IPS-20b (cell line): ENCODE data around the gene TULP1.

ENCODE experiments used
- H3K27ac ChIP-seq: one replicate; pipeline ENCODE4 v1.5.1; 2013; ENCODE audit warnings: low read length
- H3K27me3 ChIP-seq: 2 replicates; pipeline ENCODE4 v1.6.1; 2013; ENCODE audit warnings: mild to moderate bottlenecking, low read length, inconsistent platforms; ENCODE audit not compliant: insufficient read depth
- H3K36me3 ChIP-seq: 2 replicates; pipeline ENCODE4 v1.6.1; 2013; ENCODE audit warnings: low read depth, mild to moderate bottlenecking, inconsistent platforms, low read length, moderate library complexity; ENCODE audit not compliant: insufficient read depth
- H3K4me1 ChIP-seq: 2 replicates; pipeline ENCODE4 v1.6.1; 2013; ENCODE audit warnings: mild to moderate bottlenecking, control low read depth, inconsistent platforms, low read length, moderate library complexity; ENCODE audit not compliant: insufficient read depth
- H3K4me3 ChIP-seq: 2 replicates; pipeline ENCODE4 v1.5.1; 2013; ENCODE audit warnings: mild to moderate bottlenecking, low read length, inconsistent platforms
- H3K9ac ChIP-seq: 2 replicates; pipeline ENCODE4 v1.6.1; 2013; ENCODE audit warnings: low read depth, mild to moderate bottlenecking, inconsistent platforms, low read length, moderate library complexity
- H3K9me3 ChIP-seq: 2 replicates; pipeline ENCODE4 v1.6.1; 2013; ENCODE audit warnings: mild to moderate bottlenecking, low read depth, low read length, inconsistent platforms; ENCODE audit not compliant: insufficient read depth

TULP1 gene

GRCh38 chr6:35494161-35494563, 18.5 kb downstream of the TULP1 start:
- Histone ChIP-seq H3K4me1 (peaks cover 63% of the 10 kb centered on the region), H3K36me3 (no peaks in the 10 kb centered on the region), H3K27ac (no peak overlapping the region), H3K4me3 (no peak overlapping the region), H3K9ac (no peak overlapping the region), H3K9me3 (no peaks in the 10 kb centered on the region), H3K27me3 (peaks cover 30% of the 10 kb centered on the region)

- Histone ChIP-seq H3K9me3 (no peaks in the 10 kb centered on the region), H3K36me3 (no peaks in the 10 kb centered on the region), H3K9ac (no peak overlapping the region), H3K27ac (no peak overlapping the region), H3K4me3 (no peak overlapping the region), H3K27me3 (peaks cover 23% of the 10 kb centered on the region; the same call in 1 of the 2 replicates), H3K4me1 (peaks cover 59% of the 10 kb centered on the region)
These were observed 19.3 kb downstream of the TULP1 start for GRCh38 chr6:35493307-35493983.

DNA sequence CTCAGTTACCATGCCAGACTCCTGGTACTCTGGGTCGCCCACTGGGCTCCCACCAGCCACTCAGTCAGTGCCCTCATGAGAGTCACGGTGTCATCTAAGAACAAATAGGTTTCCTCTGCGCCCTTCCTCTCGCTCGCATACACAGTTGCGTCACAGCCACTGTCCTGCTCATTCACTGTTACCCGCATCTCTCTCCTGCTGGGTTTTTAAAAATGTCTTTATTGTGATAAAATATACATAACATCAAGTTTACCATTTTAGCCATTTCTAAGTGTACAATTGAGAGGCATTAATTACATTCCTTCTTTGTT, 19.8 kb downstream of the TULP1 start:
- H3K4me3 ChIP-seq = no peak overlapping the region; the same call in 1 of the 2 replicates
- no peak overlapping the region for H3K27ac ChIP-seq
- H3K36me3 ChIP-seq = no peaks in the 10 kb centered on the region
- H3K9ac ChIP-seq = no peak overlapping the region
- H3K27me3 ChIP-seq = peaks cover 18% of the 10 kb centered on the region; the same call in 1 of the 2 replicates
- peaks cover 61% of the 10 kb centered on the region for H3K4me1 ChIP-seq
- H3K9me3 ChIP-seq = no peaks in the 10 kb centered on the region

DNA sequence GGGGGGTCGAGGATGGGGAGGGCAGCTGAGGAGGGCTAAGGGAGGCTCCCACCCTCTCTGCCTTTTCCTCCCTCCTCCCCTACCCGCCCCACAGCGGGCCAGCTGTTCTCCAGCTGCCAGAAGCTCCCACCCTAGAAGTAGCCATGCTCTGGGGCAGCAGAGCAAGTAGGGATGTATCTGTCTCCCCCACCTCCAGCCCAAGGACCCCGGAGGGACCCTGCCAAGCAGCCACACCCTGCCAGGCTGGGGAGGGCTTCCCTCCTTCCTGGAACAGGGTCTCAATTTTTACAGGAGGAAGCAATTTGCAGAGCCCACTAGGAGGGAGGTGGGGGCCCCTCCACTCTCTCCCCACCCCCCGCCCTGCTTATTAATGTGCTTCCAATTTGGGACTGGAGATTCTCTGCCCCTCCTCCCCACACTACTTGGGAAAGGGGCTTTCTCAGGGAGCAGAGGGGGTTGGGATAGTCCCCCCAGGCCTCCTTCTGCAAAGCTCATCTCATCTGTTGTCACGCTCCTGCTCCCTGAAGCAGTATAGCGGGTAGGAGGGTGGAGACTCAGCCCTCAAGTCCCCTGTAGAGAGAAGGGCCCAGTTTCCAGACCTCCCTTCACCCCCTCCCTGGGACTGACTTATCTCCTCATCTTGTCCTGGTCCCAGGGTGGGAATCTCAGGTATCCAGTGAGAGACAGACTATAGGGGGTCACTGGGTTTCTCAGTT, 20.3 kb downstream of the TULP1 start:
- no peaks in the 10 kb centered on the region for H3K9me3 ChIP-seq
- peak overlapping the region; percentile 85; the same call in 1 of the 2 replicates for H3K9ac ChIP-seq
- peaks cover 18% of the 10 kb centered on the region; the same call in 1 of the 2 replicates for H3K27me3 ChIP-seq
- no peak overlapping the region for H3K27ac ChIP-seq
- H3K36me3 ChIP-seq = no peaks in the 10 kb centered on the region
- H3K4me3 ChIP-seq = peak overlapping the region; percentile 38; the same call in 1 of the 2 replicates
- H3K4me1 ChIP-seq = peaks cover 66% of the 10 kb centered on the region

DNA sequence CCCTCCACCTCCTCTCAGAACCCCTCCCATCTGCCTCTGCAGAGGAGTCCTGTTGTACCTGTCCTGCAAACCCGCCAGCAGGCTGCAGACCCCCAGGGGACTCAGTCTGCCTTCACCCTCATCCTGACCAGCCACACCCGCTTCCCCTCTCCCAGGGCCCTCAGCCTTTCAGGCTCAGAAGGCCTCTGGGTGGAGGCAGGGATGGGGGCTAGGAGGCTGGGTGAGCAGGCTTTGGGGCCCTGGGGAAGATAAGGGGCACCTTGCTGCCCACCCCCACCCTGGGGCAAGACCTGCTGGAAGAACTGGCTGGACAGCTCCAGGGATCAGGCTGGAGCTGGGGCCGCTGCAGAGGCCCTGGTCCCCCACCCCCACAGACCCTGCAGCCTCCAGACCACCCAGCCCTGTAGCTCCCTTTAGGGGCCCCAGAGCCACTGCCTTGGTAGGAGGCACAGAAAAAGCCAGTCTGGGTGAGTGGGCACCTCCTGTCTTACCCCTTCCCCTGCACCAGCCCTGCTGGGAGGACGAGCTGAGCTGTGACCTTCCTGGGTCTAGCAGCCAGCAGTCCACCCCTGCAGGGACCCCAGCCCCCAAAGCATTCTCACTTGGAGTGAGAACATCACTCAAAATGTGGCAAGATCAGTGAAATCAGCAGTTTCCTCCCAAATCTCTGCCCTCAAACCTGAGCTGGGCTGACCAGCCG, 21.0 kb downstream of the TULP1 start:
- peak overlapping the region; percentile 63; the same call in 1 of the 2 replicates for H3K4me3 ChIP-seq
- H3K9ac ChIP-seq = peak overlapping the region; percentile 85; the same call in 1 of the 2 replicates
- H3K4me1 ChIP-seq = peaks cover 71% of the 10 kb centered on the region
- H3K27ac ChIP-seq = no peak overlapping the region
- H3K27me3 ChIP-seq = peaks cover 18% of the 10 kb centered on the region; the same call in 1 of the 2 replicates
- no peaks in the 10 kb centered on the region for H3K36me3 ChIP-seq
- no peaks in the 10 kb centered on the region for H3K9me3 ChIP-seq

GRCh38 chr6:35490821-35491557, 21.7 kb downstream of the TULP1 start:
- Histone ChIP-seq H3K9me3 (no peaks in the 10 kb centered on the region), H3K4me1 (peaks cover 75% of the 10 kb centered on the region), H3K27me3 (peaks cover 15% of the 10 kb centered on the region; the same call in 1 of the 2 replicates), H3K36me3 (no peaks in the 10 kb centered on the region), H3K9ac (peak overlapping the region; percentile 85; the same call in 1 of the 2 replicates), H3K27ac (peak overlapping the region; percentile 96), H3K4me3 (peak overlapping the region; percentile 63; the same call in 1 of the 2 replicates)

DNA sequence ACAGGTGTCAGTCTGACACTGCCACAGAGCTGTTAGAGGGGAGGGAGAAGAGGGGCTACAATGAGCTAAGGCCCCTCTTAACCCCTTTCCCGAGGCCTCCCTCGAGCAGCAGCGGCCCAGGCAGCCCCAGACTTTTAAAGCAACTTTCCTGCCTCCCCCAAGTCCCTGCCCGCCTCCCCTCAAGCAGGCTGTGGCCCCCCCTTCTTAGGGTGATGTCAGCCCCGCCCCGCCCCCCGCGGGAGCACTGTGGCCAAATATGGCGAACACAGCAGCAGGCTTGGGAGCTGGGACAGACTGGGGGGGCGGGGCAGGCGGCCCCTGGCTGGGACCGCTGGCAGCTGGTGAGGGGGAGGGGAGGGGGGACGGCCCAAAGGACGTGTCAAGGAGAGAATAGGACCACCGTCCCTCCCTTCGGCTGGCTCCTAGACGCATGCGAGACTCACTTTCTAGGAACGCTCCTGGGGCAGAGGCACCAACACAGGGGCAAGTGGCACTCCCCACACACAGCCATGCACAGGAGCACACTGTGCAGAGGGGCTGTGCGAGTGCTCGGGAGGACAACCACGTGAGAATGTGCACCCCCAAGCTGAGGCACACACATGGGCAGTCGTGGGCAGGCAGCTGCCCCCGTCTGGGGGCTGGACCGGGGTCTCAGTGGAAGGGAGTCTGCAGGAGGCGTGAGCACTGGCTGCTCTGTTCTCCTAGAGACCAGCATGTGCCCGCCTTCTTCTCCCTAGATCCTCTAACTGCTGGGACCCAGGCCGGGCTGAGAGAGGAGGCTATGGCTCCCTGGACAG, 22.5 kb downstream of the TULP1 start:
- peak overlapping the region; percentile 96 for H3K27ac ChIP-seq
- H3K4me1 ChIP-seq = peaks cover 75% of the 10 kb centered on the region
- H3K9ac ChIP-seq = peak overlapping the region; percentile 85; the same call in 1 of the 2 replicates

GRCh38 chr6:35489066-35489465, 23.6 kb downstream of the TULP1 start:
- Histone ChIP-seq H3K9ac (peak overlapping the region; percentile 39; the same call in 1 of the 2 replicates), H3K36me3 (no peaks in the 10 kb centered on the region), H3K27ac (no peak overlapping the region), H3K27me3 (no peaks in the 10 kb centered on the region), H3K4me1 (peaks cover 72% of the 10 kb centered on the region), H3K9me3 (no peaks in the 10 kb centered on the region), H3K4me3 (no peak overlapping the region)

More for the DNA sequence above, 22.5 kb downstream of the TULP1 start:
- peaks cover 7% of the 10 kb centered on the region; the same call in 1 of the 2 replicates for H3K27me3 ChIP-seq
- peak overlapping the region; percentile 63 for H3K4me3 ChIP-seq
- H3K9me3 ChIP-seq = no peaks in the 10 kb centered on the region
- no peaks in the 10 kb centered on the region for H3K36me3 ChIP-seq

DNA sequence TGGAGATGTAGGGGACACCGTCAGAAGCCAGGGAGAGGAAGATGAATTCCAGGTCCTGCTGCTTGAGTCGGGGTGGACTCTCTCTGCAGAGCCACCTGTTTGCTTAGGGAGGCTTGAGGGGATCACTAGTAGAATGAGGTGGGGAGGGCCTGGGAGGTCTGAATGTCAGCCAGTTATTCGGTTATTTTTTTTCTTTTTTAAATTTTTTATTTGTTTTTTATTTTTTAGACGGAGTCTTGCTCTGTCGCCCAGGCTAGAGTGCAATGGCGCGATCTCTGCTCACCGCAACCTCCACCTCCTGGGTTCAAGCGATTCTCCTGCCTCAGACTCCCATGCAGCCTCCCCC, 24.2 kb downstream of the TULP1 start:
- H3K36me3 ChIP-seq = 0 out of 2 replicates have a peak, but pooled peaks cover 2% of the 10 kb centered on the region
- H3K4me1 ChIP-seq = peaks cover 66% of the 10 kb centered on the region
- no peak overlapping the region for H3K4me3 ChIP-seq
- peak overlapping the region; percentile 25; the same call in 1 of the 2 replicates for H3K9ac ChIP-seq
- H3K27ac ChIP-seq = peak overlapping the region; percentile 82
- H3K9me3 ChIP-seq = no peaks in the 10 kb centered on the region
- no peaks in the 10 kb centered on the region for H3K27me3 ChIP-seq

DNA sequence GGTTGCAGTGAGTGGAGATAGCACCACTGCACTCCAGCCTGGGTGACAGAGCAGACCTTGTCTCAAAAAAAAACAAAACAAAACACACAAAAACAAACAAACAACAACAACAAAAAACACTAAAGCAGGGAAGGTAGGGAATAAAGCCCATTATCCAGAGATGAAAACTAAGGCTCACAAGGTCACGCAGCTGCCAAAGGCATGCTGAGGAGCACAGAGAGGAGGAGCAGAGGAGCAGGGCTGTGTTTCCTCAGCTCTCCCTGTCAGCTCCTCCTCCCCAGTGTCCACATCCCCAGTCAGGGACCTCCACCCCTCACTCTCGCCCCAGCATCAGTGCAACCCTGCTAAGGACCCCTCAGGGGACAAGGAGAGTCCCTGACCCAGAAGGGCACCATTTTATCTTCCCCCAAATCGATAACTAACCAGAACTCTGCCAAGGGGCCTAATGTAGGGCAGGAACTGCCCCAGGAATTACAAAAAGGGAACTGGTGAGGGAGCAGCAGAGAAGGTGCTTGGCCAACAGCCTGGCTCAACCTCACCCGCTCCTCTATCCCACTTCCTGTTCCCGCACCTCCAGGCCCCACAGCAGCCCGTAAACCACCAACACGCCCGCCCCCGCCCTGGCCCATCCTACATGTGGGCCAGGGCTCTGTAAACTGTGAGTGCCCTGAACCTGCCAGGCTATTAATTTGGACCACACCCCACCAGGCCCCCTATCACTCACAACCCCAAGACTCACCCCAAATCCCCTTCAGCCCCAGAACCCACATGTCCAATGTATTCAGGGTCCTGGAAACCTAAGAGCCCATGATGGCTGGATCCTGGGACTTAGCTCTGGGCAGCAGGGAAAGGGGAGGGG, 24.8 kb downstream of the TULP1 start:
- Histone ChIP-seq H3K4me1 (peaks cover 62% of the 10 kb centered on the region), H3K9ac (peak overlapping the region; percentile 25; the same call in 1 of the 2 replicates), H3K27me3 (no peaks in the 10 kb centered on the region), H3K36me3 (peaks cover 8% of the 10 kb centered on the region), H3K27ac (peak overlapping the region; percentile 82), H3K4me3 (no peak overlapping the region), H3K9me3 (no peaks in the 10 kb centered on the region)
